BJ (cell line): Measurements from ENCODE around the gene EWSR1. TPM values are rescaled to one million over a fixed set of nuclear protein-coding genes. Genes with fewer than 3 reads are reported as not detected.

Experiments used
- CTCF ChIA-PET: fragments of 350-600 bp; formaldehyde crosslinking; extraction: SDS; loops from one replicate; lab custom pipeline; 2021; ENCODE audit warnings: antibody characterized with exemption, inconsistent platforms; lab: Yijun Ruan, JAX
- POLR2A ChIA-PET: fragments of 300-600 bp; sonication (Branson Sonifier 250); formaldehyde crosslinking; extraction: SDS; loops from one replicate; lab custom pipeline; 2021; ENCODE audit warnings: antibody characterized with exemption; lab: Charles Lee
- DNase-seq: peaks from one replicate; pipeline ENCODE4 v3.0.0-alpha.2; 2011; ENCODE audit warnings: low read depth
- H3K27me3 ChIP-seq: 2 replicates; pipeline ENCODE4 v1.6.0; 2011; ENCODE audit warnings: low read length; ENCODE audit not compliant: control insufficient read depth, insufficient read depth
- H3K36me3 ChIP-seq: 2 replicates; pipeline ENCODE4 v1.5.1; 2011; ENCODE audit warnings: low read length; ENCODE audit not compliant: control insufficient read depth, insufficient read depth
- H3K4me3 ChIP-seq: 2 replicates; pipeline ENCODE4 v1.5.1; 2011; ENCODE audit warnings: low read depth, mild to moderate bottlenecking, control low read depth, low read length
- CTCF ChIP-seq: IDR thresholded peaks from 2 replicates; pipeline ENCODE4 v1.5.1; 2011; ENCODE audit warnings: low read depth, mild to moderate bottlenecking, control low read depth, inconsistent platforms, low read length, moderate library complexity; ENCODE audit not compliant: insufficient read depth
- polyA plus RNA-seq: library from polyadenylated mRNA; depleted of rRNA; stranded (reverse); fragments of >200 nt; gene quantifications from 2 replicates; pipeline ENCODE4 v1.2.3, GENCODE V29; 2011

Gene EWSR1
- polyA plus RNA-seq, 1 experiment: 206 TPM

- H3K27me3 ChIP-seq: no peaks in the 10 kb centered on the region
- ChIA-PET CTCF (interaction anchor here (1.6 to 4.1 kb wide), 2 partner anchors 8 to 13 kb away, joined by 5 to 31 read pairs; no protein-coding TSS in a partner anchor), POLR2A (interaction anchor here (0.6 kb wide), 1 partner anchor 40 kb away, joined by 3 read pairs; no protein-coding TSS in a partner anchor)
- no peak for TF ChIP-seq CTCF
- DNase-seq: no peak
- H3K36me3 ChIP-seq: peaks cover 6% of the 10 kb centered on the region
- H3K4me3 ChIP-seq: no peak overlapping the region
Measured at GRCh38 chr22:29257751-29258181, 10.3 kb upstream of the EWSR1 start.

GRCh38 chr22:29258407-29259252, 9.4 kb upstream of the EWSR1 start:
- DNase-seq: no peak
- Histone ChIP-seq H3K4me3 (no peak overlapping the region), H3K27me3 (no peaks in the 10 kb centered on the region), H3K36me3 (peaks cover 7% of the 10 kb centered on the region)
- TF ChIP-seq CTCF: no peak
- CTCF ChIA-PET: interaction anchor here (1.6 kb wide), 2 partner anchors 9 to 13 kb away, joined by 5 to 7 read pairs; no protein-coding TSS in a partner anchor
- POLR2A ChIA-PET: no interaction called here

GRCh38 chr22:29259253-29259899, 8.7 kb upstream of the EWSR1 start:
- POLR2A ChIA-PET: no interaction called here
- peaks cover 11% of the 10 kb centered on the region for H3K36me3 ChIP-seq
- H3K27me3 ChIP-seq: no peaks in the 10 kb centered on the region
- H3K4me3 ChIP-seq: no peak overlapping the region
- no peak for DNase-seq
- TF ChIP-seq CTCF: no peak
- CTCF ChIA-PET: interaction anchor here (1.6 kb wide), 2 partner anchors 10 to 14 kb away, joined by 5 to 7 read pairs; no protein-coding TSS in a partner anchor

- no peak for TF ChIP-seq CTCF
- POLR2A ChIA-PET: no interaction called here
- no peak for DNase-seq
- Histone ChIP-seq H3K4me3 (no peak overlapping the region), H3K27me3 (no peaks in the 10 kb centered on the region), H3K36me3 (peaks cover 13% of the 10 kb centered on the region)
- CTCF ChIA-PET: interaction anchor here (1.6 kb wide), 1 partner anchor 15 kb away, joined by 7 read pairs; no protein-coding TSS in a partner anchor
Measured at GRCh38 chr22:29260031-29260560, 8.0 kb upstream of the EWSR1 start.
